Measurements from ENCODE around the gene NPAS3. TPM values are rescaled to one million over a fixed set of nuclear protein-coding genes. Genes with fewer than 3 reads are reported as not detected.

Gene NPAS3
- total RNA-seq, 4 donors from 2014 or later, result 4.0 to 12.2 (median 5.6) TPM

DNA sequence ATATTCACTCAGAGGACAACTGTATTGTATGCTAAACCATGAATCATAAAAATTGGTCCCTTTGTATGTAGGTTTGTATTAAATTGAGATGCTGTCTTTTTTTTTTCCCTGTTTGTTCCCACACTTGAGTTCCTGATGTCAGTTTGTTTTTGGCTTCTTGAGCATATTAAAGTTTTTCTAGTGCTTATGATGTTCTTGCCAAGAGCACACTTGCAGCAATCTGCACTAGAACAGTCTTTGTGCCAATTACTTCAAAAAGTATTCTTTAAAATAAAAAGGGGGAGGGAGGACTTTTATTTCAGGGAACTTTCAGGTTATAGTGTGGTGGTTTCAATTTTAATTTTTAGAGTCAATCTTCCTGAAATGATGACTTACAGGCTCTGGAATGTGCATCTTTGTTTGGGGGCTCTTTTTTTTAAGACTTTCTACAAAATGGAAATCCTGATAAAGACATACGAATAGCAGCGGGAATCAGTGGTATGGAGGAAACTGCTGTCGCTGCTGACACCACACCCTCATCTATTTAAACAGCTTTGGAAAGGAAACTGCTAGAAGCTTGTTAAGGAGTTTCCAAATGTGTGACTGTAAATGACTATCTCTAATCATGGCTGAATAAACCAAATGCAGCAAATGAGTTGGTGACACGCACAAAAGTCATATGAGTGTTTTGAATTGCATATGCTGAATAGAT lies 823.6 kb downstream of the NPAS3 start:
- no peaks in the 10 kb centered on the region for H3K9me3 ChIP-seq
- peaks cover 0 to 4% of the 10 kb centered on the region in 2 donors for H3K4me1 ChIP-seq
- 47 to 57% methylated on average over 4 of the region's 4 CpGs for WGBS, 2 donors
- DNase-seq, result no peak
- TF ChIP-seq POLR2A (IDR thresholded peaks at IDR 0.05), result no peak
- TF ChIP-seq, protein P1, sequence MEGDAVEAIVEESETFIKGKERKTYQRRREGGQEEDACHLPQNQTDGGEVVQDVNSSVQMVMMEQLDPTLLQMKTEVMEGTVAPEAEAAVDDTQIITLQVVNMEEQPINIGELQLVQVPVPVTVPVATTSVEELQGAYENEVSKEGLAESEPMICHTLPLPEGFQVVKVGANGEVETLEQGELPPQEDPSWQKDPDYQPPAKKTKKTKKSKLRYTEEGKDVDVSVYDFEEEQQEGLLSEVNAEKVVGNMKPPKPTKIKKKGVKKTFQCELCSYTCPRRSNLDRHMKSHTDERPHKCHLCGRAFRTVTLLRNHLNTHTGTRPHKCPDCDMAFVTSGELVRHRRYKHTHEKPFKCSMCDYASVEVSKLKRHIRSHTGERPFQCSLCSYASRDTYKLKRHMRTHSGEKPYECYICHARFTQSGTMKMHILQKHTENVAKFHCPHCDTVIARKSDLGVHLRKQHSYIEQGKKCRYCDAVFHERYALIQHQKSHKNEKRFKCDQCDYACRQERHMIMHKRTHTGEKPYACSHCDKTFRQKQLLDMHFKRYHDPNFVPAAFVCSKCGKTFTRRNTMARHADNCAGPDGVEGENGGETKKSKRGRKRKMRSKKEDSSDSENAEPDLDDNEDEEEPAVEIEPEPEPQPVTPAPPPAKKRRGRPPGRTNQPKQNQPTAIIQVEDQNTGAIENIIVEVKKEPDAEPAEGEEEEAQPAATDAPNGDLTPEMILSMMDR (IDR thresholded peaks at IDR 0.05), result no peak
- no peaks in the 10 kb centered on the region for H3K27me3 ChIP-seq
- intact Hi-C loops (cut with DNase I), result no loop called here
- H3K4me3 ChIP-seq (replicated peaks in 1 of 3), result no peak overlapping the region
- no peak overlapping the region for H3K27ac ChIP-seq
- H3K36me3 ChIP-seq, result no peaks in the 10 kb centered on the region

- peaks cover 0 to 4% of the 10 kb centered on the region in 2 donors for H3K4me1 ChIP-seq
- H3K27me3 ChIP-seq, result no peaks in the 10 kb centered on the region
- intact Hi-C loops (cut with DNase I), result no loop called here
- DNase-seq, result no peak
- H3K9me3 ChIP-seq, result no peaks in the 10 kb centered on the region
- H3K27ac ChIP-seq, result no peak overlapping the region
- 46 to 56% methylated on average over 6 of the region's 6 CpGs for WGBS, 2 donors
- no peaks in the 10 kb centered on the region for H3K36me3 ChIP-seq
- no peak overlapping the region for H3K4me3 ChIP-seq (replicated peaks in 1 of 3)
- no peak for TF ChIP-seq POLR2A (IDR thresholded peaks at IDR 0.05)
- TF ChIP-seq, protein P1 (IDR thresholded peaks at IDR 0.05), result no peak
These were observed 826.4 kb downstream of the NPAS3 start for GRCh38 chr14:33764876-33765650.

DNA sequence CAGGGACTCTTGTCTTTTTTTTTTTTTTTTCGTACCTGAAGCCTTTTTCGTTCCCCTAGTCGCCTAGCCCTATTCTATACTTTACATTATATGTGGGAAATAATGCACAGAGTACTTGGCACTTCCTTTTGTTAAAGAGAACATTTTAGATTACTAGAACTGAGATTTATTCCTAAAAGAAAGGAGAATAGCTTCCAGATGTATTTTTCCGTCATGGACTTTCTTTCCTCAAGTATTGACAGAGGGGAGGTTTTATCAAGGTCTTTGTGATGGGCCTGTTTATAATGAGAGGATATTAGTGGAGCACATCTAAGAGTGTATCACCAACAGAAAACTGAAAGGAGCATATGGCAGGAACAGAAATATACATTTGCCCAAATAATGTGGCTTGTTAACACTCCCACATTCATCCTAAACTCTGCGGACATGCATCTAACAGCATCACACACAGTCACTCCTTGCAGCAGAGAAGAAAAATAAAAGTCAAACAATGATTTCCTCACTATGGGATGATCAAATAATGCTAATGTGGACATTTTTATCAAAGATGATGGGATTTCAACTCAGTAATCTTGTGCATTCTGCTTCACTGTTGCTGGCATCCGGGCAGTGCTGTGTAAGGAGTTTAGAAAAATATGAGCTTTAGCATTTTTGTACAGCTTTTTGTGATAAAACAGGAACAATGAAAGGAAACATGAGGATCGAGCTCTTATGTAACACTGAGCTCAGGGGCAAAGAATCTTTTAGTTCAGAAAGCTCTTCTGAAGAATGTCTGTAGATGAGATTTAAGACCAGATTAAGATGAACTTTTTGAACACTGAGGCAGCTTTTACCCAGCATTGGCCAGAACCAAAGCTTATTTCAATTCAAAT lies 829.1 kb downstream of the NPAS3 start:
- Histone ChIP-seq H3K36me3 (no peaks in the 10 kb centered on the region), H3K27ac (no peak overlapping the region), H3K27me3 (no peaks in the 10 kb centered on the region), H3K9me3 (no peaks in the 10 kb centered on the region), H3K4me3 (replicated peaks in 1 of 3) (no peak overlapping the region), H3K4me1 (no peaks in the 10 kb centered on the region)
- no peak for DNase-seq
- WGBS, 2 donors, result 84% methylated on average over 7 of the region's 7 CpGs
- TF ChIP-seq, protein P1 (IDR thresholded peaks at IDR 0.05), result no peak
- no peak for TF ChIP-seq POLR2A (IDR thresholded peaks at IDR 0.05)
- intact Hi-C loops (cut with DNase I), result no loop called here

DNA sequence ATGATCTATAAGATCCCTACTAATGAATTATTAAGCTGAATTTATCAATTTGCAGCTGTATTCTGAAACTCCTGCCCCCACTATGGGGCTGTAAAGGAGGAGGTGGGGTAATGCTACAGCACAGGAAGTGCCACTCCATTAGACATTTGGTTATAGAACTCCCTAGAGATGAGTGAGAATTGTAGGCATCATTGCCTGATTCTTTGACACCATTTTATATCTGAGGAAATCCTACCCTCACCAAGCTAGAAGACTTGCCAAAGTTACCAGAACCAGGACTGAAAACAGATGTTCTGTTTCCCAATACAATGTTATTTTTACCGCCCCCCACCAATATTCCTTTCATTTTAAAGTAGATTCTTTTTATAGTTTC lies 829.8 kb downstream of the NPAS3 start:
- intact Hi-C loops (cut with DNase I), result no loop called here
- no peaks in the 10 kb centered on the region for H3K27me3 ChIP-seq
- WGBS, 2 donors, result 95 to 98% methylated on average over 1 of the region's 1 CpG

More for the DNA sequence above, 829.8 kb downstream of the NPAS3 start:
- Histone ChIP-seq H3K36me3 (no peaks in the 10 kb centered on the region), H3K4me3 (replicated peaks in 1 of 3) (no peak overlapping the region), H3K4me1 (no peaks in the 10 kb centered on the region), H3K9me3 (no peaks in the 10 kb centered on the region), H3K27ac (no peak overlapping the region)
- TF ChIP-seq POLR2A (IDR thresholded peaks at IDR 0.05), result no peak
- TF ChIP-seq, protein P1 (IDR thresholded peaks at IDR 0.05), result no peak
- no peak for DNase-seq
